K562 (cell line): Measurements from ENCODE around the gene S1PR1. TPM values are rescaled to one million over a fixed set of nuclear protein-coding genes. Genes with fewer than 3 reads are reported as not detected.

Experiments
- BCL6 ChIP-seq: fragments of 250-450 bp; sonication (Bioruptor Pico); IDR thresholded peaks from 2 replicates; pipeline ENCODE4 v1.4.0; 2020
- FOSL1 ChIP-seq: fragments of 200-800 bp; sonication (Bioruptor generic); conservative IDR thresholded peaks from 2 replicates; pipeline ENCODE4 v1.6.1; 2016; ENCODE audit warnings: missing genetic modification characterization, missing compliant biosample characterization
- FOXA3 ChIP-seq, 2 experiments: fragments of 450-650 bp in 1 of 2; sonication (generic) in 1 of 2; formaldehyde crosslinking; IDR thresholded peaks in 1 of 2; conservative IDR thresholded peaks in 1 of 2; 2 replicates each; pipeline versions ENCODE4 v1.4.0 to v1.8.0; 2020 to 2022; ENCODE audit warnings: mild to moderate bottlenecking in 2 of 2, missing genetic modification reagents in 1 of 2
- HMBOX1 ChIP-seq: sonication (generic); IDR thresholded peaks from 2 replicates; pipeline ENCODE4 v1.6.1; 2016
- PHF8 ChIP-seq: fragments of 200-600 bp; sonication (generic); IDR thresholded peaks from 2 replicates; pipeline ENCODE4 v1.6.1; 2012; ENCODE audit warnings: mixed run types, mild to moderate bottlenecking, inconsistent platforms, low read length, moderate library complexity, borderline replicate concordance
- SRSF3 ChIP-seq: fragments of 200-400 bp; formaldehyde crosslinking; IDR thresholded peaks from 2 replicates; pipeline ENCODE4 v1.6.1; 2016; ENCODE audit warnings: mild to moderate bottlenecking, low read length, moderate library complexity; ENCODE audit not compliant: insufficient read depth
- SUPT5H ChIP-seq: fragments of 450-650 bp; IDR thresholded peaks from 2 replicates; pipeline ENCODE4 v1.6.1; 2016
- ZNF518B ChIP-seq: fragments of 250-450 bp; sonication (Bioruptor Pico); IDR thresholded peaks from 2 replicates; pipeline ENCODE4 v1.5.0; 2021; ENCODE audit warnings: mild to moderate bottlenecking, moderate library complexity
- polyA plus RNA-seq, 8 experiments: library from polyadenylated mRNA; depleted of rRNA in 4 of 8; stranded (reverse) in 5 of 8; unstranded in 3 of 8; fragments of >200 nt; fragmentation: Nextera tagmentation in 2 of 8; fragmentation: Illumina TruSeq in 1 of 8; extraction: Ambion mirVana in 2 of 8; extraction: Trizol in 1 of 8; gene quantifications; 2 replicates each; pipeline versions ENCODE4 v1.2.1 to v1.2.3, GENCODE V29; 2011 to 2014; ENCODE audit warnings: inconsistent platforms in 1 of 8, missing spikeins in 1 of 8
- total RNA-seq, 7 experiments: library from RNA; depleted of rRNA in 6 of 7; stranded (reverse); fragments of >200 nt in 6 of 7; fragmentation: Illumina TruSeq in 2 of 7; extraction: Trizol in 2 of 7; gene quantifications; 2 replicates each; pipeline versions ENCODE4 v1.2.1 to v1.2.3, GENCODE V29; 2011 to 2021; ENCODE audit warnings: low replicate concordance in 1 of 7

S1PR1 gene
- total and polyA plus RNA-seq, 9 of the 15 experiments (the other 6 are each of a cell fraction or from before 2014, with no cell fraction given) = 0.22 to 1.2 (median 0.43) TPM

- TF ChIP-seq ZNF518B (CRISPR knock-in tag) (no peak), HMBOX1 (peak; percentile 83), FOSL1 (peak; percentile 70), PHF8 (no peak), FOXA3 (CRISPR knock-in tag; conservative IDR thresholded peaks at IDR 0.05 in 1 of 2, IDR thresholded peaks at IDR 0.05 in 1 of 2) (peak; percentile 13 to 74; a peak in 2 of 4 replicates), SUPT5H (no peak), BCL6 (CRISPR knock-in tag) (no peak), SRSF3 (no peak)
- TF ChIP-seq, all 486 proteins: peak for 18
Observed at GRCh38 chr1:101198842-101199636, 37.8 kb upstream of the S1PR1 start (continued).
